Measurements from ENCODE around the gene CYP2W1. TPM values are rescaled to one million over a fixed set of nuclear protein-coding genes. Genes with fewer than 3 reads are reported as not detected.
"Not testable (repeated sequence)": the region's sequence is repeated elsewhere in the genome, so short reads cannot be mapped to it uniquely, and the experiment has no call there.

The CYP2W1 gene
- total RNA-seq, 1 donor from 2014 or later, result not detected

DNA sequence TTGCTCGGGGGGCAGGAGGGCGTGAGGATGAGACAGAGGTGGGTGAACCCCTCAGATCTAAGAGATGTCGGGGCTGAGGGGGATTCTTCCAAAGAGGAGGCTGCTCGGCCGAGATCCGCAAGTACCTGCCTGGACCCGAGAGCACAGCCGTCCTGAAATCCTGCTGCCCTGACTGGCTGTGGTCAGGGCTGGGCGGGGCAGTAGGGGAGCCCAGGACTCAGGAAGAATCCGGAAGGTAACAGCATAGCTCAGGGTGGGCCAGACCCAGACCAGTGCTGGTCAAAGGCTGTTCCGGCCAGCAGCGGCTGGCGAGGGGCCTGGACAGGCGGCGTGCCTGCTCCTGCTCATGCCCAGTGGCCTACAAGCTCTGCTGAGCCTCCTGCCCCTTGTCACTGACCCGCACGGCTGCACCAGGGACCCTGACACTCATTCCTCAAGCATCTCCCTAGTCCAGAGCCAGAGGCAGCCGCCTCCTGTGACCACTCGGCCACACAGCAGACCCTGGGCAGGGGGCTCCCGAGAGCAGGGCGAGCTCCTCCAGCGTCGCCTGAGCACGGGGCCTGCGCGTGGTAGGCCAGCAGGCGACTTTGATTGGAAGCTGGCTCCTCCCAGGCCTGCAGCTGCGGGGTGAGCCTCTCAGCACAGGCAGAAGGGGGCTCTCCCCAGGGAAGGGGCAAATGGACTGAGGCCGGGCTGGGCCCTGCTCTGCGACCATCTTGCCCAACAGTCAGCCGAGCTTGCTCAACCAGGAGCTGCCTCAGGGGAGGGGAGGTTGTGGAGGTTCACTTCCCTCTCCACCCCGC is 25.4 kb upstream of the CYP2W1 start:
- TF ChIP-seq, protein P1, sequence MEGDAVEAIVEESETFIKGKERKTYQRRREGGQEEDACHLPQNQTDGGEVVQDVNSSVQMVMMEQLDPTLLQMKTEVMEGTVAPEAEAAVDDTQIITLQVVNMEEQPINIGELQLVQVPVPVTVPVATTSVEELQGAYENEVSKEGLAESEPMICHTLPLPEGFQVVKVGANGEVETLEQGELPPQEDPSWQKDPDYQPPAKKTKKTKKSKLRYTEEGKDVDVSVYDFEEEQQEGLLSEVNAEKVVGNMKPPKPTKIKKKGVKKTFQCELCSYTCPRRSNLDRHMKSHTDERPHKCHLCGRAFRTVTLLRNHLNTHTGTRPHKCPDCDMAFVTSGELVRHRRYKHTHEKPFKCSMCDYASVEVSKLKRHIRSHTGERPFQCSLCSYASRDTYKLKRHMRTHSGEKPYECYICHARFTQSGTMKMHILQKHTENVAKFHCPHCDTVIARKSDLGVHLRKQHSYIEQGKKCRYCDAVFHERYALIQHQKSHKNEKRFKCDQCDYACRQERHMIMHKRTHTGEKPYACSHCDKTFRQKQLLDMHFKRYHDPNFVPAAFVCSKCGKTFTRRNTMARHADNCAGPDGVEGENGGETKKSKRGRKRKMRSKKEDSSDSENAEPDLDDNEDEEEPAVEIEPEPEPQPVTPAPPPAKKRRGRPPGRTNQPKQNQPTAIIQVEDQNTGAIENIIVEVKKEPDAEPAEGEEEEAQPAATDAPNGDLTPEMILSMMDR (IDR thresholded peaks at IDR 0.05), result no peak
- Mint-ChIP-seq H3K36me3 (ENCODE audit: unreplicated experiment) (no peaks in the 10 kb centered on the region), H3K9me3 (ENCODE audit: unreplicated experiment) (no peaks in the 10 kb centered on the region), H3K27me3 (ENCODE audit: unreplicated experiment) (peaks cover 3% of the 10 kb centered on the region), H3K4me3 (ENCODE audit: unreplicated experiment) (no peak overlapping the region), H3K27ac (ENCODE audit: unreplicated experiment) (no peak overlapping the region), H3K4me1 (ENCODE audit: unreplicated experiment) (peaks cover 6% of the 10 kb centered on the region)
- no peak for DNase-seq (ENCODE audit: extremely low spot score, unreplicated experiment)

DNA sequence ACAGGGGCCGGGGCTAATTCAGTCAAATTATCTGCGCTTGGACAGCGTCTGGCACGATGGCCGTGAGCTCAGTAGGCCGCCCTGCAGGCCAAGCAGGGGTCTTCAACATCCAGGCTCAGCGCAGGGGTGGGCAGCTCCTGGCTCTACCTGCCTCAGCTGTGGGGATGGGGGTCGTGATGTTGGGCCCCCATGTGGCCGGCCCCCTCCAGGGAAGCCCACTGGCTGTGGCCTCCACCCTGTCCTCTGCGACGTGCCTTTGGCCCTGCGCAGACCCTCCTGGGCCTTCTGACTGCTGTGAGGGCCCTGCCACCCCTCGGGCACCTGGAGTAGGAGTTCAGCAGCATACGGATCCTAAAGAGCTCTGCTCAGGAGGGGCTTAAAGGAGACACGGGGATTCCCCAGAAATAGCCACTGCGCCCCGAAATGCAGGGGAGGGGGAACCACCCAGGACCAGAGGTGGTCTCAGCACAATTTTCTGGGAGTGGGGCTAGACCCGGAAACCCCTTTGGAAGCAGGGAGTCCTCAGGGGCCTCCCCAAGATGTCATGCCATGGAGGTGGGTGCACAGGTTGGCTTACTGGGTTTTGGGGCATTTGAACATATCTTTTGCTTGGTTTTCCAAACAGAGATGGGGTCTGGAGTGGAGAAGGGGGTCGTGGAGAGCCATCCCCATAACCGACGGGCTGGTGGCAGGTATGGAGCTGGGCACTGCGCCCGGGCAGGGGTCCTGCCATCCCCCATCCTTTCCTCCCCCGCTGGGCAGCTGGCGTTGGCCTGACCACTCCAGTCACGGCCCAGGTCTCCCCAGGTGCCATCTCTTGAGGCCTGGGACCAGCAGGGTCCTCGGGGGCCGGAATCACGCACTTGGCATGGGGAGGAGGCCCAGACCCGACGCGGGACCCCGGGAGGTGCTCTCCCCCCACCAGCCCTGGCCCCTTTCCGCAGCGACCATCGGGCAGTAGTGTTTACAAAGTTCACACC is 24.5 kb upstream of the CYP2W1 start:
- Mint-ChIP-seq H3K27ac (ENCODE audit: unreplicated experiment) (no peak overlapping the region), H3K27me3 (ENCODE audit: unreplicated experiment) (peaks cover 3% of the 10 kb centered on the region), H3K4me3 (ENCODE audit: unreplicated experiment) (no peak overlapping the region)

DNA sequence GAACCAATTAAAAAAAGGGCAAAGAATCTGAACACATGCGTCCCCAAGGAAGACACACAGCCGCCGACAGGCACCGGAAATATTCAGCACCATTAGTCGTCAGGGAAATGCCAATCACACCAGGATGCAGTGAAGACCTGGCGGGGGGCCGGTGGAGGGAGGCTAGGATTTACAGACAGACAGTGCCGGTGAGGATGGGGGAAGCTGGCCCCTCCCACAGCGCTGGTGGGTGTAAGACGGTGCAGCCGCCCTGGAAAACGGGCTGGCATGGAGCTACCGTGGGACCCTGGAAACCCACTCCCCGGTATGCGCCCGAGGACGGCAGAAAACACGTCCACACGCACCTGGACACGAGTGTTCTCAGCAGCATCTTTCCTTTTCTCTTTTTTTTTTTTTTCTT is 23.7 kb upstream of the CYP2W1 start:
- Mint-ChIP-seq H3K27me3 (ENCODE audit: unreplicated experiment) (peaks cover 3% of the 10 kb centered on the region), H3K4me1 (ENCODE audit: unreplicated experiment) (peaks cover 10% of the 10 kb centered on the region), H3K9me3 (ENCODE audit: unreplicated experiment) (no peaks in the 10 kb centered on the region), H3K36me3 (ENCODE audit: unreplicated experiment) (no peaks in the 10 kb centered on the region), H3K4me3 (ENCODE audit: unreplicated experiment) (no peak overlapping the region), H3K27ac (ENCODE audit: unreplicated experiment) (no peak overlapping the region)
- TF ChIP-seq, protein P1 (IDR thresholded peaks at IDR 0.05), result no peak
- no peak for DNase-seq (ENCODE audit: extremely low spot score, unreplicated experiment)

More for the DNA sequence above, 24.5 kb upstream of the CYP2W1 start:
- H3K4me1 Mint-ChIP-seq (ENCODE audit: unreplicated experiment), result peaks cover 7% of the 10 kb centered on the region
- H3K36me3 Mint-ChIP-seq (ENCODE audit: unreplicated experiment), result no peaks in the 10 kb centered on the region
- TF ChIP-seq, protein P1 (IDR thresholded peaks at IDR 0.05), result no peak
- no peak for DNase-seq (ENCODE audit: extremely low spot score, unreplicated experiment)
- no peaks in the 10 kb centered on the region for H3K9me3 Mint-ChIP-seq (ENCODE audit: unreplicated experiment)

DNA sequence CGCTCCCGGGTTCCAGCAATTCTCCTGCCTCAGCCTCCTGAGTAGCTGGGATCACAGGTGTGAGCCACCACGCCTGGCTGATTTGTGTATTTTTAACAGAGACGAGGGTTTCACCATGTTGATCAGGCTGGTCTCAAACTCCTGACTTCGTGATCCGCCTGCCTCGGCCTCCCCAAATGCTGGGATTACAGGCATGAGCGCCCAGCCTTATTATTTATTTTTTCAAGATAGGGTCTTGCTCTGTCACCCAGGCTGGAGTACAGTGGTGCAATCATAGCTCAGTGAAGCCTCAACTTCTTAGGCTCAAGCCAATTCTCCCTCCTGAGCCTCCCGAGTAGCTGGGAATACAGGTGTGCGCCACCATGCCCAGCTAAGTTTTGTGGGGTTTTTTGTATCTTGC is 23.2 kb upstream of the CYP2W1 start:
- peaks cover 12% of the 10 kb centered on the region for H3K4me1 Mint-ChIP-seq (ENCODE audit: unreplicated experiment)
- H3K4me3 Mint-ChIP-seq (ENCODE audit: unreplicated experiment); DNase-seq (ENCODE audit: extremely low spot score, unreplicated experiment); H3K27ac Mint-ChIP-seq (ENCODE audit: unreplicated experiment); H3K27me3 Mint-ChIP-seq (ENCODE audit: unreplicated experiment); H3K9me3 Mint-ChIP-seq (ENCODE audit: unreplicated experiment); H3K36me3 Mint-ChIP-seq (ENCODE audit: unreplicated experiment): not testable (repeated sequence)

DNA sequence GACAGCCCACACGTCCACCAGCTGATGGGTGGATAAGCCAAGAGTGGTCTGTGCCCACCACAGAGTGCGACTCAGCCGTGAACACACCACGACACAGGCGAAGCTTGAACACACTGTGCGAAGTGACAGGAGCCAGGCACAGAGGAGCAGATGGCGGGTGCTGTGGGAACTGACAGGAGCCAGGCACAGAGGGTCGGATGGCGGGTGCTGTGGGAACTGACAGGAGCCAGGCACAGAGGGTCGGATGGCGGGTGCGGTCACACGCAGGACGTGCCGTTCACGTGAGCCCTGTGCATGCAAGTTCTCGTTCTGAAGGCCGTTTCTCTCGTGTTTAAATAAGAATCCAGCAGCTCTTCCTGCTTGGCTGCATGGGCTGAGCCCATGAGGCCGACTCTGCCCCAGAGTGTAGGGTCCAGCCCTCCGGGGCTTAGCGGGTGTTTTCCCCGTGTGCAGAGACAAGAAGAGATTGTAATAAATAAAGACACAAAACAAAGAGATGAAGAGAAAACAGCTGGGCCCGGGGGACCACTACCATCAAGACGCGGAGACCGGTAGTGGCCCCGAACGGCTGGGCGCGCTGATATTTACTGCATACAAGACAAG is 22.6 kb upstream of the CYP2W1 start:
- TF ChIP-seq, protein P1 (IDR thresholded peaks at IDR 0.05), result no peak
- peaks cover 15% of the 10 kb centered on the region for H3K4me1 Mint-ChIP-seq (ENCODE audit: unreplicated experiment)
- no peaks in the 10 kb centered on the region for H3K9me3 Mint-ChIP-seq (ENCODE audit: unreplicated experiment)
- no peak for DNase-seq (ENCODE audit: extremely low spot score, unreplicated experiment)
- H3K4me3 Mint-ChIP-seq (ENCODE audit: unreplicated experiment), result no peak overlapping the region
- no peaks in the 10 kb centered on the region for H3K36me3 Mint-ChIP-seq (ENCODE audit: unreplicated experiment)
- H3K27me3 Mint-ChIP-seq (ENCODE audit: unreplicated experiment), result peaks cover under 1% of the 10 kb centered on the region
- H3K27ac Mint-ChIP-seq (ENCODE audit: unreplicated experiment), result no peak overlapping the region

DNA sequence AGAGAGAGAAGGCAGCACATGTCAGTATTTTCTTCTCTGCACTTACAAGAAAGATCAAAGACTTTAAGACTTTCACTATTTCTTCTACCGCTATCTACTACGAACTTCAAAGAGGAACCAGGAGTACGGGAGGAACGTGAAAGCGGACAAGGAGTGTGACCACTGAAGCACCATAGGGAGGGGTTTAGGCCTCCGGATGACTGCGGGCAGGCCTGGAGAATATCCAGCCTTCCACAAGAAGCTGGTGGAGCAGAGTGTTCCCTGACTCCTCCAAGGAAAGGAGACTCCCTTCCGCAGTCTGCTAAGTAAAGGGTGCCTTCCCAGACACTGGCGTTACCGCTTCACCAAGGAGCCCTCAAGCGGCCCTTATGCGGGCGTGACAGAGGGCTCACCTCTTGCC is 22.0 kb upstream of the CYP2W1 start:
- H3K27ac Mint-ChIP-seq (ENCODE audit: unreplicated experiment); H3K9me3 Mint-ChIP-seq (ENCODE audit: unreplicated experiment); DNase-seq (ENCODE audit: extremely low spot score, unreplicated experiment); H3K4me3 Mint-ChIP-seq (ENCODE audit: unreplicated experiment); H3K36me3 Mint-ChIP-seq (ENCODE audit: unreplicated experiment); H3K27me3 Mint-ChIP-seq (ENCODE audit: unreplicated experiment): not testable (repeated sequence)
- peaks cover 21% of the 10 kb centered on the region for H3K4me1 Mint-ChIP-seq (ENCODE audit: unreplicated experiment)

Measured in osteocyte (in vitro differentiated cells).